ENCODE measurements around the gene SLC7A8.

The SLC7A8 gene

GRCh38 chr14:23173031-23173430 lies 10.4 kb downstream of the SLC7A8 start:
- no peak overlapping the region for H3K4me3 ChIP-seq (ENCODE audit: low read length)
- DNase-seq (ENCODE audit: low read depth) = no peak
- TF ChIP-seq, protein P1, sequence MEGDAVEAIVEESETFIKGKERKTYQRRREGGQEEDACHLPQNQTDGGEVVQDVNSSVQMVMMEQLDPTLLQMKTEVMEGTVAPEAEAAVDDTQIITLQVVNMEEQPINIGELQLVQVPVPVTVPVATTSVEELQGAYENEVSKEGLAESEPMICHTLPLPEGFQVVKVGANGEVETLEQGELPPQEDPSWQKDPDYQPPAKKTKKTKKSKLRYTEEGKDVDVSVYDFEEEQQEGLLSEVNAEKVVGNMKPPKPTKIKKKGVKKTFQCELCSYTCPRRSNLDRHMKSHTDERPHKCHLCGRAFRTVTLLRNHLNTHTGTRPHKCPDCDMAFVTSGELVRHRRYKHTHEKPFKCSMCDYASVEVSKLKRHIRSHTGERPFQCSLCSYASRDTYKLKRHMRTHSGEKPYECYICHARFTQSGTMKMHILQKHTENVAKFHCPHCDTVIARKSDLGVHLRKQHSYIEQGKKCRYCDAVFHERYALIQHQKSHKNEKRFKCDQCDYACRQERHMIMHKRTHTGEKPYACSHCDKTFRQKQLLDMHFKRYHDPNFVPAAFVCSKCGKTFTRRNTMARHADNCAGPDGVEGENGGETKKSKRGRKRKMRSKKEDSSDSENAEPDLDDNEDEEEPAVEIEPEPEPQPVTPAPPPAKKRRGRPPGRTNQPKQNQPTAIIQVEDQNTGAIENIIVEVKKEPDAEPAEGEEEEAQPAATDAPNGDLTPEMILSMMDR (conservative IDR thresholded peaks at IDR 0.05; ENCODE audit: low read depth, low read length) = no peak

- no peak overlapping the region for H3K4me3 ChIP-seq (ENCODE audit: low read length)
- no peak for DNase-seq (ENCODE audit: low read depth)
- TF ChIP-seq, protein P1 (conservative IDR thresholded peaks at IDR 0.05; ENCODE audit: low read depth, low read length) = no peak
These were observed 10.9 kb downstream of the SLC7A8 start for GRCh38 chr14:23172574-23172973.

GRCh38 chr14:23172096-23172495 lies 11.4 kb downstream of the SLC7A8 start:
- TF ChIP-seq, protein P1 (conservative IDR thresholded peaks at IDR 0.05; ENCODE audit: low read depth, low read length) = no peak
- no peak for DNase-seq (ENCODE audit: low read depth)
- H3K4me3 ChIP-seq (ENCODE audit: low read length) = no peak overlapping the region

GRCh38 chr14:23171222-23171975 lies 12.1 kb downstream of the SLC7A8 start:
- TF ChIP-seq, protein P1 (conservative IDR thresholded peaks at IDR 0.05; ENCODE audit: low read depth, low read length) = no peak
- peak; percentile 74 for DNase-seq (ENCODE audit: low read depth)
- H3K4me3 ChIP-seq (ENCODE audit: low read length) = no peak overlapping the region

- TF ChIP-seq, protein P1 (conservative IDR thresholded peaks at IDR 0.05; ENCODE audit: low read depth, low read length) = no peak
- DNase-seq (ENCODE audit: low read depth) = no peak
- no peak overlapping the region for H3K4me3 ChIP-seq (ENCODE audit: low read length)
These were observed 13.8 kb downstream of the SLC7A8 start for GRCh38 chr14:23169622-23170021.

DNA sequence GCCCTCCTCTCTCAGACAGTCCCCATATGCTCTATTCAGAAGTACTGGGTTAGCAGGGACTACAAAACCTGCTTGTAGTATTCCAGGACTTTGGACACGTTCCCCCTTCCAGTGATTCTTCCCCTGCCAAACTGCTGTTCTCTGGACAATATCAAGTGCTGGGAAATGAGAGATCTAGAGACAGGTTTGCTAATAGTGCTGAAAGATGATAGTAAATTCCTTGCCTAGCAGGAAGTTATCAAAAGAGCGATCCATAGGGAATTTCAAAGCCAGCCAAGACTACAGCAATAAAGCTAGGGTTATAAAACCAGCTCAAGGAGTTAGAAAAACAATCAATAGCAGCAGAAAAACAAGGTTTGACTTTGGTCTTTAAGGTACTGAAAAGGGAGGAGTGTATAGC lies 15.2 kb downstream of the SLC7A8 start:
- H3K4me3 ChIP-seq (ENCODE audit: low read length) = no peak overlapping the region
- TF ChIP-seq, protein P1 (conservative IDR thresholded peaks at IDR 0.05; ENCODE audit: low read depth, low read length) = no peak
- no peak for DNase-seq (ENCODE audit: low read depth)
